Transverse colon (tissue), 4 donors: ENCODE results near the gene CATSPER1. TPM values are rescaled to one million over a fixed set of nuclear protein-coding genes. Genes with fewer than 3 reads are reported as not detected.

ENCODE experiments used
- DNase-seq: peaks from one replicate; pipeline ENCODE4 v3.0.0-alpha.2; 2019
- H3K27ac ChIP-seq, 4 donors: fragments of 200-600 bp; sonication (generic); 2 replicates each; pipeline ENCODE4 v1.5.1; 2016 to 2018; ENCODE audit warnings: inconsistent platforms in 4 of 4
- H3K27me3 ChIP-seq: fragments of 200-600 bp; sonication (generic); 2 replicates; pipeline ENCODE4 v1.5.1; 2017; ENCODE audit warnings: inconsistent platforms
- H3K36me3 ChIP-seq, 4 donors: fragments of 200-600 bp; sonication (generic); 2 replicates each; pipeline ENCODE4 v1.5.1; 2017 to 2019; ENCODE audit warnings: inconsistent platforms in 4 of 4
- H3K4me1 ChIP-seq, 4 donors: fragments of 200-600 bp; sonication (generic); 2 replicates each; pipeline ENCODE4 v1.5.1; 2017 to 2020; ENCODE audit warnings: inconsistent platforms in 4 of 4
- H3K4me3 ChIP-seq, 4 donors: fragments of 200-600 bp; sonication (generic); 1 replicate in 1 of 4; 2 replicates in 3 of 4; pipeline versions ENCODE4 v1.5.1 to v1.6.1; 2017 to 2019; ENCODE audit warnings: inconsistent platforms in 4 of 4
- H3K9me3 ChIP-seq, 2 donors: fragments of 200-600 bp; sonication (generic); 2 replicates each; pipeline ENCODE4 v1.5.1; 2017 to 2019; ENCODE audit warnings: inconsistent platforms in 2 of 2
- CTCF ChIP-seq, 5 experiments: fragments of 200-600 bp in 3 of 5; fragments of 450-650 bp in 2 of 5; sonication (generic) in 3 of 5; IDR thresholded peaks; 1 replicate in 2 of 5; 2 replicates in 3 of 5; pipeline ENCODE4 v1.5.1; 2016 to 2017; ENCODE audit warnings: antibody characterized with exemption in 5 of 5, inconsistent platforms in 3 of 5, mild to moderate bottlenecking in 2 of 5, moderate library complexity in 1 of 5
- EP300 ChIP-seq: sonication (generic); formaldehyde crosslinking; IDR thresholded peaks from one replicate; pipeline ENCODE4 v1.6.1; 2017; ENCODE audit warnings: antibody characterized with exemption, low read depth
- POLR2A ChIP-seq: fragments of 450-650 bp; IDR thresholded peaks from one replicate; pipeline ENCODE4 v1.6.1; 2016; ENCODE audit warnings: antibody characterized with exemption, mild to moderate bottlenecking, moderate library complexity
- POLR2AphosphoS5 ChIP-seq, 3 donors: sonication (generic); formaldehyde crosslinking; IDR thresholded peaks; one replicate each; pipeline ENCODE4 v1.6.1; 2016; ENCODE audit warnings: antibody characterized with exemption in 3 of 3
- WGBS, 2 donors: methylation state at CpG; one replicate each; pipeline ENCODE4 v1.1.5; 2018; ENCODE audit warnings: low coverage in 1 of 2; 5-methylcytosine and 5-hydroxymethylcytosine counted together
- in situ Hi-C, 4 donors: fragments of 200-750 bp; cut with MboI; loops; one replicate each; pipeline versions ENCODE4 v1.15.0 to v1.15.1; 2017; ENCODE audit warnings: low sequenced_read_pairs in 3 of 4, low pct_ligation_motif_present in 1 of 4, low pct_unique_long_range_greater_than_20kb in 1 of 4
- intact Hi-C: fragments of 100-400 bp; cut with DNase I; formaldehyde crosslinking; loops from one replicate; pipeline ENCODE4 v1.15.1; 2023; ENCODE audit warnings: low total_unique reads
- total RNA-seq, 4 donors: library from RNA; depleted of rRNA; stranded (reverse); fragments of >200 nt; gene quantifications; one replicate each; pipeline ENCODE4 v1.1.0, GENCODE V29; 2016

Gene CATSPER1
- total RNA-seq, 4 donors from 2014 or later: not detected

DNA sequence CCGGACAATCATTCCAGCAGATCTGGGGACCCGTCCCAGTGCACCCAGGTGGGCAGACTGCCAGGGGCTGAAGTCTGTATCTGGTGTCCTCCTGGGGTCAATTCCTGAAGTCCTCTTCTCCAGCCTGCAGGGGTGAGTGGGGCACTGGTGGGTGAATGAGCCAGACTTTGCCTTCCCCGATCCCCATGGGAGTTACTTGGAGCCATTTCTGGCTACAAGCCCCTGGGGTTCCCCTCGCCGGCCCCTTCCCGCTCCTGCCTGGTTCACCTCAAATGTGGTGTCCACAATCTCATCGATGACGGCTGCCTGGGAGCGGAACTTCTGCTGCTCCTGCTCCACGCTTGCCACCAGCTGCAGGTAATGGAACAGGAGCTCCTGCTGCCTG is 9.5 kb downstream of the CATSPER1 start:
- no peak for DNase-seq
- Histone ChIP-seq H3K4me1 (peaks cover 0 to 4% (median 3%) of the 10 kb centered on the region in 4 donors), H3K36me3 (no peaks in the 10 kb centered on the region), H3K9me3 (no peaks in the 10 kb centered on the region), H3K4me3 (no peak overlapping the region), H3K27me3 (peaks cover 23% of the 10 kb centered on the region), H3K27ac (no peak overlapping the region)
- TF ChIP-seq POLR2AphosphoS5 (IDR thresholded peaks at IDR 0.05): no peak
- TF ChIP-seq POLR2A: no peak
- TF ChIP-seq CTCF (IDR thresholded peaks at IDR 0.05): no peak
- TF ChIP-seq EP300: no peak
- 85% methylated on average over 10 of the region's 10 CpGs; no CpG with 5 or more reads in 1 of the 2 donors for WGBS, 2 donors
- in situ Hi-C loops (no loop called here), intact Hi-C loops (no loop called here)

GRCh38 chr11:66015936-66016792 is 10.1 kb downstream of the CATSPER1 start:
- no peak overlapping the region for H3K4me3 ChIP-seq
- no peaks in the 10 kb centered on the region for H3K36me3 ChIP-seq
- whole genome bisulfite sequencing, 2 donors: 77% methylated on average over 15 of the region's 18 CpGs; no CpG with 5 or more reads in 1 of the 2 donors
- no peaks in the 10 kb centered on the region for H3K9me3 ChIP-seq
- TF ChIP-seq POLR2A (no peak), POLR2AphosphoS5 (IDR thresholded peaks at IDR 0.05) (no peak), CTCF (IDR thresholded peaks at IDR 0.05) (no peak), EP300 (no peak)
- H3K27me3 ChIP-seq: peaks cover 29% of the 10 kb centered on the region
- in situ Hi-C loops (no loop called here), intact Hi-C loops (no loop called here)
- H3K27ac ChIP-seq: no peak overlapping the region
- peaks cover 0 to 7% (median 6%) of the 10 kb centered on the region in 4 donors for H3K4me1 ChIP-seq
- no peak for DNase-seq

DNA sequence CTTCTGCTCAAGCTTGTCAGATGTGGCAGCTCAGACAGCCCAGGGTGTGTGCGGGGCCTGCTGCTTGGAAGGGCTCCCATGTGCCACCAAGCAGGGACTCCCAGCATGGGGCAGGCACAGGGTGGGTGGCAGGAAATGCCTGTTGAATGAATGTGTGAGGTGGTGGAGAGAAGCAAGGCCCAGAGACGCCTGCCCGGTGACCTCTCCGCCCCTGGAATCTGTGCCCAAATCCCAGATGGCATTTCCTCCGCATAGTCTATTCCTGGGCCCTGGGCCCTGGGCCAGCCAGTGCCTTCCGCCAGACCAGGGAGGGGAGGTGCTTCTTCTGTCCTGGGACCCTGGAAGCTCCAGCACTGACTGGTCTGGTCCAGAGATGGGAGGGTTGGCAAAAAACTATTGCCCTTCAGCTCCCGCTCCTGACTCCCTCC is 10.8 kb downstream of the CATSPER1 start:
- no peaks in the 10 kb centered on the region for H3K9me3 ChIP-seq
- peaks cover 0 to 7% (median 6%) of the 10 kb centered on the region in 4 donors for H3K4me1 ChIP-seq
- no peak overlapping the region for H3K27ac ChIP-seq
- TF ChIP-seq EP300 (no peak), CTCF (IDR thresholded peaks at IDR 0.05) (no peak), POLR2AphosphoS5 (IDR thresholded peaks at IDR 0.05) (no peak), POLR2A (no peak)
- WGBS, 2 donors: 81% methylated on average over 7 of the region's 7 CpGs; no CpG with 5 or more reads in 1 of the 2 donors
- no peak for DNase-seq
- H3K27me3 ChIP-seq: peaks cover 35% of the 10 kb centered on the region
- no peaks in the 10 kb centered on the region for H3K36me3 ChIP-seq
- H3K4me3 ChIP-seq: no peak overlapping the region
- in situ Hi-C loops: no loop called here
- intact Hi-C loops: no loop called here

DNA sequence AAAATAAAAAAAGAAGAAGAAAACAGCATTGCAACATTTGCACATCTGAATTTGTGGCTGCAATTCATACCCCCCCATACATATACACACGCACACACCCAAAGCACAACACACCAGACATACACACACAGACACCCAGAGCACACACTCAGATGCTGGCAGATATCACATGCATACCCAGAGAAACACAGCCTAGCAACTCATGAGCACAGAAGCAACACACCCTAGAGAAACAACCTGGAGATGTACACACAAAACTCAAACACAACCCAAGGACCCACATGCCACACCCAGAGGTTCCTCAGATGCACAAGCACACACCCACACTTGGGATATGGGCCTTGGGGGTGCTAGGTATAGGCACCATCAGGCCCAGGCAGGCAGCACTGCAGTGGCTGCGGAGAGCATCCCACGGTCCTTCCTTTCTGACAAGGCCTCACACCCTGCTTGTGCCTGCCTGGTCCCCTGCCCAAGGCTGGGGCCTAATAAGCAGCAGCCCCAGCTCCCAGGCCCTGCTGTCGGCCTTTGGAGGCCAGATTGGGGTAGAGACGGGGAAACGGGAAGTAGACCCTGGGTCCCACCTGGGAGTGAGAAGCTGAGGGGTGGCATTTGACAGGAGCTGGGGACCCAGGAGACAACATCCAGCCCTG is 11.3 kb downstream of the CATSPER1 start:
- H3K4me3 ChIP-seq: no peak overlapping the region
- H3K27me3 ChIP-seq: peaks cover 39% of the 10 kb centered on the region
- TF ChIP-seq POLR2AphosphoS5 (IDR thresholded peaks at IDR 0.05) (no peak), EP300 (no peak), POLR2A (no peak), CTCF (IDR thresholded peaks at IDR 0.05) (no peak)
- no peaks in the 10 kb centered on the region for H3K36me3 ChIP-seq
- H3K9me3 ChIP-seq: no peaks in the 10 kb centered on the region
- H3K27ac ChIP-seq: no peak overlapping the region
- intact Hi-C loops (no loop called here), in situ Hi-C loops (no loop called here)
- no peak for DNase-seq
- WGBS, 2 donors: 88% methylated on average over 4 of the region's 6 CpGs; no CpG with 5 or more reads in 1 of the 2 donors
- H3K4me1 ChIP-seq: peaks cover 0 to 7% (median 6%) of the 10 kb centered on the region in 4 donors
